ENCODE data around the gene FAR2.

GRCh38 chr12:29223426-29223825, 74.3 kb downstream of the FAR2 start:
- TF ChIP-seq SP1 (IDR thresholded peaks at IDR 0.05) (no peak), CTCF (IDR thresholded peaks at IDR 0.05; ENCODE audit: low read depth, low read length, missing input control) (no peak), FOXA1 (IDR thresholded peaks at IDR 0.05) (no peak), GABPA (IDR thresholded peaks at IDR 0.05 in 1 of 2, conservative IDR thresholded peaks at IDR 0.05 in 1 of 2) (no peak), ATF3 (IDR thresholded peaks at IDR 0.05) (no peak), YY1 (IDR thresholded peaks at IDR 0.05) (no peak), JUND (IDR thresholded peaks at IDR 0.05) (no peak), TAF1 (conservative IDR thresholded peaks at IDR 0.05) (no peak), REST (IDR thresholded peaks at IDR 0.05) (no peak), RAD21 (IDR thresholded peaks at IDR 0.05) (no peak), EGR1 (IDR thresholded peaks at IDR 0.05; ENCODE audit: low read depth in 2 of 2) (no peak)
